CD4-positive, alpha-beta T cell treated with Interleukin-15 for 1 hour (primary cell): ENCODE data around the gene GPRIN1.
A peak's percentile ranks its signal among the peaks of the same experiment; 100 is the strongest.

Experiments
- DNase-seq: peaks from one replicate; pipeline ENCODE4 v3.0.0-alpha.2; 2020

Gene GPRIN1

GRCh38 chr5:176642675-176643490 lies 32.9 kb upstream of the GPRIN1 start:
- no peak for DNase-seq

GRCh38 chr5:176640616-176641015 lies 30.7 kb upstream of the GPRIN1 start:
- DNase-seq, result no peak

- no peak for DNase-seq
Observed at GRCh38 chr5:176639981-176640380, 30.0 kb upstream of the GPRIN1 start.

GRCh38 chr5:176639208-176639607 lies 29.3 kb upstream of the GPRIN1 start:
- no peak for DNase-seq

GRCh38 chr5:176638437-176638836 lies 28.5 kb upstream of the GPRIN1 start:
- no peak for DNase-seq

- DNase-seq, result no peak
Observed at GRCh38 chr5:176637556-176637955, 27.6 kb upstream of the GPRIN1 start.

GRCh38 chr5:176636426-176636825 lies 26.5 kb upstream of the GPRIN1 start:
- DNase-seq, result no peak

- no peak for DNase-seq
Observed at GRCh38 chr5:176633598-176633997, 23.6 kb upstream of the GPRIN1 start.

- no peak for DNase-seq
Observed at GRCh38 chr5:176632745-176633144, 22.8 kb upstream of the GPRIN1 start.

- no peak for DNase-seq
Observed at GRCh38 chr5:176631383-176632200, 21.6 kb upstream of the GPRIN1 start.

- no peak for DNase-seq
Observed at GRCh38 chr5:176630681-176631222, 20.8 kb upstream of the GPRIN1 start.

GRCh38 chr5:176629853-176630680 lies 20.1 kb upstream of the GPRIN1 start, which contains the start of the genes EIF4E1B and SNCB:
Gene EIF4E1B, plus strand, starts transcription at chr5:176630675. Its CDS starts 12,113 bp downstream, at chr5:176642788.
Gene SNCB, minus strand, starts transcription at chr5:176630534. Its CDS starts 880 bp downstream, at chr5:176629654.
- DNase-seq, result peak; percentile 43

- no peak for DNase-seq
Observed at GRCh38 chr5:176629317-176629852, 19.4 kb upstream of the GPRIN1 start.

- DNase-seq, result no peak
Observed at GRCh38 chr5:176628406-176629228, 18.7 kb upstream of the GPRIN1 start.

GRCh38 chr5:176627582-176627981 lies 17.6 kb upstream of the GPRIN1 start:
- no peak for DNase-seq

- no peak for DNase-seq
Observed at GRCh38 chr5:176626876-176627236, 16.9 kb upstream of the GPRIN1 start.

- DNase-seq, result no peak
Observed at GRCh38 chr5:176625966-176626875, 16.3 kb upstream of the GPRIN1 start.

- DNase-seq, result no peak
Observed at GRCh38 chr5:176625512-176625911, 15.6 kb upstream of the GPRIN1 start.

- DNase-seq, result no peak
Observed at GRCh38 chr5:176624938-176625337, 15.0 kb upstream of the GPRIN1 start.

GRCh38 chr5:176624142-176624541 lies 14.2 kb upstream of the GPRIN1 start:
- DNase-seq, result no peak
